H9 (cell line): ENCODE measurements around the gene LOXHD1. TPM values are rescaled to one million over a fixed set of nuclear protein-coding genes. Genes with fewer than 3 reads are reported as not detected.

ENCODE experiments used
- DNase-seq: peaks from one replicate; pipeline ENCODE4 v3.0.0-alpha.2; 2017
- H2AFZ ChIP-seq: one replicate; pipeline ENCODE4 v1.6.1; 2013; ENCODE audit warnings: mild to moderate bottlenecking, low read length, control low read depth, moderate library complexity
- H2AK5ac ChIP-seq: 2 replicates; pipeline ENCODE4 v1.6.1; 2013; ENCODE audit warnings: low read length, control low read depth, mixed read lengths; ENCODE audit not compliant: insufficient read length
- H2BK120ac ChIP-seq: one replicate; pipeline ENCODE4 v1.6.1; 2013; ENCODE audit warnings: low read depth, mild to moderate bottlenecking, low read length, control low read depth, inconsistent platforms; ENCODE audit not compliant: poor library complexity, severe bottlenecking
- H2BK12ac ChIP-seq: 2 replicates; pipeline ENCODE4 v1.6.1; 2013; ENCODE audit warnings: low read length, control low read depth, mixed read lengths, low read depth; ENCODE audit not compliant: insufficient read length
- H2BK15ac ChIP-seq: 2 replicates; pipeline ENCODE4 v1.6.1; 2013; ENCODE audit warnings: low read depth, low read length, control low read depth
- H2BK20ac ChIP-seq: one replicate; pipeline ENCODE4 v1.6.1; 2013; ENCODE audit warnings: low read depth, mild to moderate bottlenecking, low read length, control low read depth, inconsistent platforms; ENCODE audit not compliant: poor library complexity, severe bottlenecking
- H2BK5ac ChIP-seq: 2 replicates; pipeline ENCODE4 v1.6.1; 2013; ENCODE audit warnings: low read length, control low read depth, mixed read lengths; ENCODE audit not compliant: insufficient read length
- H3K14ac ChIP-seq: 2 replicates; pipeline ENCODE4 v1.6.1; 2013; ENCODE audit warnings: low read length, control low read depth; ENCODE audit not compliant: insufficient read depth
- H3K18ac ChIP-seq: 2 replicates; pipeline ENCODE4 v1.6.1; 2013; ENCODE audit warnings: low read depth, mild to moderate bottlenecking, mixed read lengths, low read length, control low read depth; ENCODE audit not compliant: insufficient read length
- H3K23ac ChIP-seq: 2 replicates; pipeline ENCODE4 v1.6.1; 2013; ENCODE audit warnings: low read length, control low read depth, mixed read lengths, low read depth; ENCODE audit not compliant: insufficient read length
- H3K23me2 ChIP-seq: 2 replicates; pipeline ENCODE4 v1.6.1; 2013; ENCODE audit warnings: low read depth, mild to moderate bottlenecking, mixed read lengths, low read length, control low read depth; ENCODE audit not compliant: insufficient read length, poor library complexity, severe bottlenecking
- H3K27ac ChIP-seq: 2 replicates; pipeline ENCODE4 v1.5.1; 2013; ENCODE audit warnings: low read length, control low read depth, mixed read lengths, low read depth; ENCODE audit not compliant: insufficient read length
- H3K27me3 ChIP-seq: 2 replicates; pipeline ENCODE4 v1.6.1; 2013; ENCODE audit warnings: low read length, control low read depth, inconsistent platforms; ENCODE audit not compliant: insufficient read depth
- H3K4ac ChIP-seq: 2 replicates; pipeline ENCODE4 v1.6.1; 2013; ENCODE audit warnings: low read depth, mild to moderate bottlenecking, control low read depth, inconsistent platforms, low read length, moderate library complexity
- H3K4me1 ChIP-seq: 2 replicates; pipeline ENCODE4 v1.6.1; 2013; ENCODE audit warnings: low read length, control low read depth, inconsistent platforms; ENCODE audit not compliant: insufficient read depth
- H3K4me2 ChIP-seq: 2 replicates; pipeline ENCODE4 v1.6.1; 2013; ENCODE audit warnings: low read length, control low read depth, mixed read lengths; ENCODE audit not compliant: insufficient read length, insufficient read depth
- H3K56ac ChIP-seq: 2 replicates; pipeline ENCODE4 v1.6.1; 2013; ENCODE audit warnings: low read depth, mild to moderate bottlenecking, mixed read lengths, low read length, control low read depth; ENCODE audit not compliant: insufficient read length
- H3K79me1 ChIP-seq: 2 replicates; pipeline ENCODE4 v1.6.1; 2013; ENCODE audit warnings: low read depth, mild to moderate bottlenecking, moderate library complexity, low read length, control low read depth, inconsistent platforms; ENCODE audit not compliant: insufficient read depth, poor library complexity, severe bottlenecking
- H3K79me2 ChIP-seq: 2 replicates; pipeline ENCODE4 v1.6.1; 2013; ENCODE audit warnings: low read length, control low read depth, inconsistent platforms; ENCODE audit not compliant: insufficient read depth
- H3K9ac ChIP-seq: 2 replicates; pipeline ENCODE4 v1.6.1; 2013; ENCODE audit warnings: low read length, control low read depth, mixed read lengths; ENCODE audit not compliant: insufficient read length; ENCODE audit errors: extremely low read depth
- H3K9me3 ChIP-seq: one replicate; pipeline ENCODE4 v1.6.1; 2013; ENCODE audit warnings: low read depth, low read length, inconsistent platforms; ENCODE audit not compliant: control insufficient read depth
- H3T11ph ChIP-seq: one replicate; pipeline ENCODE4 v1.6.1; 2013; ENCODE audit warnings: mild to moderate bottlenecking, low read length, control low read depth, inconsistent platforms
- H4K20me1 ChIP-seq: one replicate; pipeline ENCODE4 v1.6.1; 2013; ENCODE audit not compliant: control insufficient read depth, insufficient read length, insufficient read depth
- H4K5ac ChIP-seq: 2 replicates; pipeline ENCODE4 v1.6.1; 2013; ENCODE audit warnings: low read depth, mild to moderate bottlenecking, mixed read lengths, low read length, control low read depth; ENCODE audit not compliant: insufficient read length
- H4K8ac ChIP-seq: replicated peaks from 2 replicates; pipeline ENCODE4 v1.6.1; 2013; ENCODE audit warnings: low read length, control low read depth, mixed read lengths, low read depth; ENCODE audit not compliant: insufficient read length
- H4K91ac ChIP-seq: 2 replicates; pipeline ENCODE4 v1.6.1; 2013; ENCODE audit warnings: low read depth, mild to moderate bottlenecking, moderate library complexity, mixed read lengths, low read length, control low read depth; ENCODE audit not compliant: insufficient read length
- H3K27ac Mint-ChIP-seq, 3 experiments: 2 replicates in 2 of 3; 3 replicates in 1 of 3; pipeline ENCODE4 v1.8.0; 2020 to 2021; ENCODE audit warnings: mixed read lengths in 3 of 3, mild to moderate bottlenecking in 1 of 3, moderate library complexity in 1 of 3
- H3K27me3 Mint-ChIP-seq: 2 replicates; pipeline ENCODE4 v1.8.0; 2021; ENCODE audit warnings: low read depth, mild to moderate bottlenecking, moderate library complexity, mixed read lengths
- H3K36me3 Mint-ChIP-seq, 3 experiments: 2 replicates in 2 of 3; 3 replicates in 1 of 3; pipeline ENCODE4 v1.8.0; 2020 to 2021; ENCODE audit warnings: low read depth in 3 of 3, mixed read lengths in 3 of 3; ENCODE audit not compliant: insufficient read depth in 1 of 3
- H3K4me1 Mint-ChIP-seq, 2 experiments: 2 replicates each; pipeline ENCODE4 v1.8.0; 2020; ENCODE audit warnings: mixed read lengths in 2 of 2
- H3K4me3 Mint-ChIP-seq, 2 experiments: 2 replicates in 1 of 2; 3 replicates in 1 of 2; pipeline ENCODE4 v1.8.0; 2020 to 2021; ENCODE audit warnings: mild to moderate bottlenecking in 2 of 2, mixed read lengths in 2 of 2, moderate library complexity in 1 of 2
- H3K9me3 Mint-ChIP-seq, 2 experiments: 2 replicates in 1 of 2; 3 replicates in 1 of 2; pipeline ENCODE4 v1.8.0; 2020; ENCODE audit warnings: mild to moderate bottlenecking in 2 of 2, mixed read lengths in 2 of 2, moderate library complexity in 1 of 2
- WGBS: extraction: QIAGEN DNeasy Blood & Tissue Kit; methylation state at CpG from one replicate; pipeline ENCODE4 v1.1.7; 2013; ENCODE audit warnings: missing lambda C conversion rate, low lambda C conversion rate, mixed read lengths; ENCODE audit not compliant: insufficient read length; ENCODE audit errors: extremely low coverage; 5-methylcytosine and 5-hydroxymethylcytosine counted together
- total RNA-seq: library from RNA; stranded (reverse); gene quantifications from 2 replicates; pipeline ENCODE4 v1.2.1, GENCODE V29; 2021
- TF ChIP-seq, protein P1 (sequence below): fragments of 200-600 bp; sonication (generic); conservative IDR thresholded peaks from 3 replicates; pipeline ENCODE4 v1.8.0; 2021; ENCODE audit warnings: antibody characterized with exemption, mild to moderate bottlenecking

Gene LOXHD1
- total RNA-seq, 1 experiment from 2014 or later, result 0.07 TPM

DNA sequence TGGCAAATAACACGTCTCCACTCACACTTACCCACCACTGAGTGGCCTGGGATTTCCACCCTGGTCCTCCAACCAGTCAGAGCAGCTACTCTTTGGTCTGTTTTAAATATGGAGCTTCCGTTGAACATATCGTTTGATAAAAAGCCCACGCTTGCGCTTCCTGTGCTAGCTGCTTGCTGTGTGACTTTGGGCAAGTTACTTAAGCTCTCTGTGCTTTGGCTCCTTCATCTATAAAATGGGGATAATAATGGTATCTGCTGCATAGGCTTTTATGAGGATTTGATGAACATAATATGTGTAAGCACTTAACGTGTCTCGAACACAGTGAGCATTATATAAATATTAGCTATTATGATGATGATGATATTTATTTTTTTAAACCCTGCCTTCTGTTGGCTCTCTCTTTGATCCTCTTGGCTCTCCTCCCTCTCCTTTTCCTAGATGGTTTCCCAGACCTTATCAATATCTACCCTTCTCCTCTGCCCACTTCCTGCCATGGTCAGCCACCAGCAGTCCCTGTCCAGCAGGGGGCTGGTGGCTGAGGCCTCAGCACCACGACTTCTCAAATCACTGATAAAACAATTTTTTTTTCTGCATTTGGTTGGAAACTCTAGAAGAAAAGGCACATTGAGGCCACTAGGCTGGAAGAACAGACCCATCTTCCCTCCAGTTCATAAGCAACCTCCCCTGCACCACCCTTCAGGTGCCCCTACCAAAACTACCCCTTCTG lies 191.9 kb downstream of the LOXHD1 start:
- Histone ChIP-seq H2AFZ (no peak overlapping the region), H3K4ac (no peak overlapping the region), H3K27ac (no peak overlapping the region), H3K79me2 (no peaks in the 10 kb centered on the region), H3K23me2 (no peaks in the 10 kb centered on the region), H3K56ac (no peak overlapping the region), H3K4me2 (no peak overlapping the region), H3T11ph (no peak overlapping the region), H2AK5ac (no peak overlapping the region), H3K79me1 (no peaks in the 10 kb centered on the region), H2BK5ac (no peak overlapping the region), H4K5ac (no peak overlapping the region), H3K23ac (no peak overlapping the region), H4K20me1 (no peaks in the 10 kb centered on the region), H3K9ac (no peak overlapping the region), H2BK12ac (no peak overlapping the region), H3K4me1 (no peaks in the 10 kb centered on the region; the same call in 1 of the 2 replicates), H2BK15ac (no peak overlapping the region; the same call in 1 of the 2 replicates), H3K14ac (no peak overlapping the region), H2BK120ac (no peak overlapping the region), H3K9me3 (no peaks in the 10 kb centered on the region), H4K91ac (no peak overlapping the region), H2BK20ac (no peak overlapping the region), H3K18ac (no peak overlapping the region), H3K27me3 (no peaks in the 10 kb centered on the region), H4K8ac (no peak overlapping the region)
- H3K27ac Mint-ChIP-seq, result no peak overlapping the region
- WGBS, result no CpG with 5 or more reads among the region's 8 CpGs
- H3K9me3 Mint-ChIP-seq, result no peaks in the 10 kb centered on the region; a peak in 1 of 5 replicates
- DNase-seq, result peak; percentile 15
- peaks cover 46 to 66% of the 10 kb centered on the region in 2 experiments for H3K4me1 Mint-ChIP-seq
- no peaks in the 10 kb centered on the region for H3K36me3 Mint-ChIP-seq
- TF ChIP-seq, protein P1, sequence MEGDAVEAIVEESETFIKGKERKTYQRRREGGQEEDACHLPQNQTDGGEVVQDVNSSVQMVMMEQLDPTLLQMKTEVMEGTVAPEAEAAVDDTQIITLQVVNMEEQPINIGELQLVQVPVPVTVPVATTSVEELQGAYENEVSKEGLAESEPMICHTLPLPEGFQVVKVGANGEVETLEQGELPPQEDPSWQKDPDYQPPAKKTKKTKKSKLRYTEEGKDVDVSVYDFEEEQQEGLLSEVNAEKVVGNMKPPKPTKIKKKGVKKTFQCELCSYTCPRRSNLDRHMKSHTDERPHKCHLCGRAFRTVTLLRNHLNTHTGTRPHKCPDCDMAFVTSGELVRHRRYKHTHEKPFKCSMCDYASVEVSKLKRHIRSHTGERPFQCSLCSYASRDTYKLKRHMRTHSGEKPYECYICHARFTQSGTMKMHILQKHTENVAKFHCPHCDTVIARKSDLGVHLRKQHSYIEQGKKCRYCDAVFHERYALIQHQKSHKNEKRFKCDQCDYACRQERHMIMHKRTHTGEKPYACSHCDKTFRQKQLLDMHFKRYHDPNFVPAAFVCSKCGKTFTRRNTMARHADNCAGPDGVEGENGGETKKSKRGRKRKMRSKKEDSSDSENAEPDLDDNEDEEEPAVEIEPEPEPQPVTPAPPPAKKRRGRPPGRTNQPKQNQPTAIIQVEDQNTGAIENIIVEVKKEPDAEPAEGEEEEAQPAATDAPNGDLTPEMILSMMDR, result peak; percentile 48; the same call in 2 of the 3 replicates
- H3K4me3 Mint-ChIP-seq, result no peak overlapping the region
- peaks cover 2% of the 10 kb centered on the region for H3K27me3 Mint-ChIP-seq
